GM12878 (cell line): ENCODE measurements around the gene TRAF2. TPM values are rescaled to one million over a fixed set of nuclear protein-coding genes. Genes with fewer than 3 reads are reported as not detected.
A peak's percentile ranks its signal among the peaks of the same experiment; 100 is the strongest.

Experiments
- ATAC-seq: fragments of 200-7000 bp; cut with Tn5 transposase; 3 replicates; pipeline ENCODE4 v1.9.1; 2020; ENCODE audit warnings: mild to moderate bottlenecking, moderate library complexity
- BruUV-seq: library from RNA; stranded (reverse); fragments of 400-500 nt; replicated peaks from 2 replicates; lab custom pipeline; 2021; lab: Mats Ljungman, UMichigan
- CTCF ChIA-PET: fragments of 300-600 bp; sonication (Branson Sonifier 250); formaldehyde crosslinking; extraction: SDS; loops from one replicate; lab custom pipeline; 2021; ENCODE audit warnings: inconsistent platforms; lab: Yijun Ruan, JAX
- POLR2A ChIA-PET: fragments of 350-600 bp; formaldehyde crosslinking; extraction: SDS; loops from one replicate; lab custom pipeline; 2021; ENCODE audit warnings: inconsistent platforms; lab: Charles Lee
- RAD21 ChIA-PET: fragments of 300-600 bp; sonication (Branson Sonifier 250); formaldehyde crosslinking; loops from one replicate; lab custom pipeline; 2023; ENCODE audit warnings: antibody characterized with exemption; ENCODE audit not compliant: unreplicated experiment; lab: Charles Lee
- SMC1A ChIA-PET: fragments of 300-600 bp; sonication (Branson Sonifier 250); formaldehyde crosslinking; loops from one replicate; lab custom pipeline; 2023; ENCODE audit not compliant: unreplicated experiment, uncharacterized antibody; lab: Charles Lee
- DNase-seq: peaks from one replicate; pipeline ENCODE4 v3.0.0-alpha.2; 2011; ENCODE audit warnings: low read depth, low spot score
- FAIRE-seq: peaks from 3 replicates; lab custom pipeline; 2011; peaks lifted over from hg19 to GRCh38; lab: Jason Lieb, UNC
- H2AFZ ChIP-seq: 2 replicates; pipeline ENCODE4 v1.6.0; 2011; ENCODE audit warnings: low read depth, low read length, control low read depth; ENCODE audit not compliant: control insufficient read depth
- H3K27ac ChIP-seq: 2 replicates; pipeline ENCODE4 v1.5.1; 2011; ENCODE audit warnings: control low read depth; ENCODE audit not compliant: control insufficient read depth, insufficient read depth
- H3K27me3 ChIP-seq, 2 experiments: replicated peaks in 1 of 2; 2 replicates each; pipeline versions ENCODE4 v1.6.0 to v1.6.1; 2011; ENCODE audit warnings: low read length in 1 of 2; ENCODE audit not compliant: control insufficient read depth in 2 of 2, insufficient read depth in 2 of 2
- H3K36me3 ChIP-seq, 2 experiments: 2 replicates each; pipeline ENCODE4 v1.5.1; 2011; ENCODE audit warnings: low read length in 1 of 2; ENCODE audit not compliant: control insufficient read depth in 2 of 2, insufficient read depth in 2 of 2
- H3K4me1 ChIP-seq: 2 replicates; pipeline ENCODE4 v1.6.1; 2011; ENCODE audit warnings: mild to moderate bottlenecking, low read length, moderate library complexity, mixed read lengths; ENCODE audit not compliant: control insufficient read depth, insufficient read depth
- H3K4me2 ChIP-seq: 2 replicates; pipeline ENCODE4 v1.6.0; 2011; ENCODE audit warnings: control low read depth; ENCODE audit not compliant: control insufficient read depth, insufficient read depth
- H3K4me3 ChIP-seq: fragments of 200-600 bp; sonication (generic); 2 replicates; pipeline ENCODE4 v1.5.1; 2016
- H3K79me2 ChIP-seq: 2 replicates; pipeline ENCODE4 v1.6.0; 2011; ENCODE audit warnings: low read length; ENCODE audit not compliant: control insufficient read depth, insufficient read depth
- H3K9ac ChIP-seq: 2 replicates; pipeline ENCODE4 v1.8.0; 2011; ENCODE audit warnings: low read length, control low read depth, mixed read lengths; ENCODE audit not compliant: control insufficient read depth, insufficient read depth
- H3K9me3 ChIP-seq: replicated peaks from 3 replicates; pipeline ENCODE4 v1.5.1; 2011; ENCODE audit warnings: mild to moderate bottlenecking, low read length; ENCODE audit not compliant: control insufficient read depth, insufficient read depth
- H4K20me1 ChIP-seq: 2 replicates; pipeline ENCODE4 v1.6.0; 2011; ENCODE audit not compliant: control insufficient read depth, insufficient read depth
- BHLHE40 ChIP-seq, 2 experiments: fragments of 450-650 bp in 1 of 2; IDR thresholded peaks; 2 replicates each; pipeline ENCODE4 v1.6.1; 2011 to 2017; ENCODE audit warnings: low read depth in 2 of 2, borderline replicate concordance in 1 of 2, improper control_type of control experiment in 1 of 2, low read length in 1 of 2, mild to moderate bottlenecking in 1 of 2
- CEBPB ChIP-seq, 2 experiments: fragments of 150-350 bp in 1 of 2; IDR thresholded peaks; 2 replicates each; pipeline ENCODE4 v1.6.1; 2012 to 2014; ENCODE audit warnings: low read depth in 2 of 2, low read length in 2 of 2, borderline replicate concordance in 1 of 2, inconsistent platforms in 1 of 2
- MEF2B ChIP-seq: fragments of 450-650 bp; IDR thresholded peaks from 2 replicates; pipeline ENCODE4 v1.6.1; 2018; ENCODE audit warnings: mild to moderate bottlenecking, moderate library complexity; ENCODE audit not compliant: partially characterized antibody, poor library complexity, severe bottlenecking
- NFYB ChIP-seq: IDR thresholded peaks from 2 replicates; pipeline ENCODE4 v1.6.1; 2011; ENCODE audit warnings: low read depth, mild to moderate bottlenecking, low read length, improper control_type of control experiment, moderate library complexity; ENCODE audit not compliant: insufficient read depth
- POLR2A ChIP-seq: IDR thresholded peaks from 2 replicates; pipeline ENCODE4 v1.6.1; 2011; ENCODE audit warnings: low read depth, mild to moderate bottlenecking, low read length
- SREBF2 ChIP-seq: IDR thresholded peaks from 2 replicates; pipeline ENCODE4 v1.6.1; 2012; ENCODE audit warnings: mild to moderate bottlenecking, low read length
- ZZZ3 ChIP-seq: IDR thresholded peaks from 2 replicates; pipeline ENCODE4 v1.6.1; 2011; ENCODE audit warnings: low read depth; ENCODE audit not compliant: control insufficient read depth, insufficient read length
- WGBS: methylation state at CpG from one replicate; pipeline ENCODE4 v1.1.6; 2016; ENCODE audit warnings: low lambda C conversion rate; ENCODE audit not compliant: insufficient replicate concordance, insufficient coverage; ENCODE audit errors: missing lambda C conversion rate; 5-methylcytosine and 5-hydroxymethylcytosine counted together
- in situ Hi-C: fragments of 300-500 bp; cut with MboI; formaldehyde crosslinking; loops from 9 replicates; pipeline ENCODE4 v1.14.3; 2018; ENCODE audit warnings: mixed read lengths
- intact Hi-C: fragments of 100-400 bp; cut with micrococcal nuclease; formaldehyde crosslinking; loops from one replicate; pipeline ENCODE4 v1.14.2; 2022; ENCODE audit not compliant: unreplicated experiment
- polyA plus RNA-seq, 11 experiments: library from polyadenylated mRNA; depleted of rRNA in 4 of 11; unstranded in 6 of 11; stranded (reverse) in 5 of 11; fragments of >200 nt; fragmentation: Nextera tagmentation in 4 of 11; fragmentation: Illumina TruSeq in 1 of 11; extraction: Ambion mirVana in 4 of 11; extraction: Trizol in 1 of 11; gene quantifications; 1 replicate in 1 of 11; 2 replicates in 10 of 11; pipeline versions ENCODE4 v1.2.1 to v1.2.3, GENCODE V29; 2011 to 2016; ENCODE audit warnings: inconsistent platforms in 2 of 11, missing spikeins in 2 of 11, low read depth in 1 of 11
- total RNA-seq, 4 experiments: library from RNA; depleted of rRNA in 3 of 4; stranded (reverse); fragments of >200 nt in 3 of 4; fragmentation: Illumina TruSeq in 1 of 4; extraction: Trizol in 1 of 4; gene quantifications; 2 replicates each; pipeline versions ENCODE4 v1.2.1 to v1.2.3, GENCODE V29; 2013 to 2021
- TF ChIP-seq, protein P1 (sequence below): fragments of 450-650 bp; IDR thresholded peaks from 2 replicates; pipeline ENCODE4 v1.6.1; 2017; ENCODE audit warnings: mild to moderate bottlenecking, moderate library complexity

The TRAF2 gene
- total and polyA plus RNA-seq, 10 of the 15 experiments (the other 5 are each of a cell fraction or from before 2014, with no cell fraction given), result 0.34 to 39.5 (median 18.7) TPM

DNA sequence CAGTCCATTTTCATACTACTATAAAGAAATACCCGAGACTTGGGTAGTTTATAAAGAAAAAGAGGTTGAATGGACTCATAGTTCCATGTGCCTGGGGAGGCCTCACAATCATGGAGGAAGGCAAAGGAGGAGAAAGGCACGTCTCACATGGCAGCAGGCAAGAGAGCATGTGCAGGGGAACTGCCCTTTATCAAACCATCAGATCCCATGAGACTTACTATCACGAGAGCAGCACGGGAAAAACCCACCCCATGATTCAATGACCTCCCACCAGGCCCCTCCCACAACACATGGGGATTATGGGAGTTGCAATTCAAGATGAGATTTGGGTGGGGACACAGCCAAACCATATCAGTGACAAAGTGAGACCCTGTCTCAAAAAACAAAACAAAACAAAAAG lies 19.9 kb downstream of the TRAF2 start:
- Histone ChIP-seq H2AFZ (no peak overlapping the region), H3K9me3 (peaks cover 5% of the 10 kb centered on the region; the same call in 2 of the 3 replicates), H3K27me3 (no peaks in the 10 kb centered on the region), H3K36me3 (peaks cover 20 to 45% of the 10 kb centered on the region in 2 experiments), H3K9ac (no peak overlapping the region), H3K4me1 (peaks cover 21% of the 10 kb centered on the region), H3K27ac (no peak overlapping the region; the same call in 1 of the 2 replicates), H4K20me1 (no peaks in the 10 kb centered on the region), H3K4me2 (no peak overlapping the region), H3K4me3 (no peak overlapping the region), H3K79me2 (peaks cover 22% of the 10 kb centered on the region)
- no peak for DNase-seq
- FAIRE-seq, result no peak
- 59% methylated on average over 4 of the region's 4 CpGs for WGBS
- intact Hi-C loops (no loop called here), in situ Hi-C loops (no loop called here)
- CTCF ChIA-PET, result no interaction called here
- BruUV-seq, result no TSS peak
- ATAC-seq, result no peak
- TF ChIP-seq MEF2B, result peak; percentile 55
- TF ChIP-seq BHLHE40 (IDR thresholded peaks at IDR 0.05; ENCODE audit: borderline replicate concordance in 1 of 2, low read depth in 2 of 2, low read length in 1 of 2), result peak in 1 of 2 experiments; percentile 41; a peak in 2 of 4 replicates
- TF ChIP-seq CEBPB (IDR thresholded peaks at IDR 0.05; ENCODE audit: borderline replicate concordance in 1 of 2, low read depth in 2 of 2, low read length in 2 of 2), result no peak
- TF ChIP-seq SREBF2, result no peak
- no peak for TF ChIP-seq POLR2A
- TF ChIP-seq NFYB, result no peak
- TF ChIP-seq, protein P1, sequence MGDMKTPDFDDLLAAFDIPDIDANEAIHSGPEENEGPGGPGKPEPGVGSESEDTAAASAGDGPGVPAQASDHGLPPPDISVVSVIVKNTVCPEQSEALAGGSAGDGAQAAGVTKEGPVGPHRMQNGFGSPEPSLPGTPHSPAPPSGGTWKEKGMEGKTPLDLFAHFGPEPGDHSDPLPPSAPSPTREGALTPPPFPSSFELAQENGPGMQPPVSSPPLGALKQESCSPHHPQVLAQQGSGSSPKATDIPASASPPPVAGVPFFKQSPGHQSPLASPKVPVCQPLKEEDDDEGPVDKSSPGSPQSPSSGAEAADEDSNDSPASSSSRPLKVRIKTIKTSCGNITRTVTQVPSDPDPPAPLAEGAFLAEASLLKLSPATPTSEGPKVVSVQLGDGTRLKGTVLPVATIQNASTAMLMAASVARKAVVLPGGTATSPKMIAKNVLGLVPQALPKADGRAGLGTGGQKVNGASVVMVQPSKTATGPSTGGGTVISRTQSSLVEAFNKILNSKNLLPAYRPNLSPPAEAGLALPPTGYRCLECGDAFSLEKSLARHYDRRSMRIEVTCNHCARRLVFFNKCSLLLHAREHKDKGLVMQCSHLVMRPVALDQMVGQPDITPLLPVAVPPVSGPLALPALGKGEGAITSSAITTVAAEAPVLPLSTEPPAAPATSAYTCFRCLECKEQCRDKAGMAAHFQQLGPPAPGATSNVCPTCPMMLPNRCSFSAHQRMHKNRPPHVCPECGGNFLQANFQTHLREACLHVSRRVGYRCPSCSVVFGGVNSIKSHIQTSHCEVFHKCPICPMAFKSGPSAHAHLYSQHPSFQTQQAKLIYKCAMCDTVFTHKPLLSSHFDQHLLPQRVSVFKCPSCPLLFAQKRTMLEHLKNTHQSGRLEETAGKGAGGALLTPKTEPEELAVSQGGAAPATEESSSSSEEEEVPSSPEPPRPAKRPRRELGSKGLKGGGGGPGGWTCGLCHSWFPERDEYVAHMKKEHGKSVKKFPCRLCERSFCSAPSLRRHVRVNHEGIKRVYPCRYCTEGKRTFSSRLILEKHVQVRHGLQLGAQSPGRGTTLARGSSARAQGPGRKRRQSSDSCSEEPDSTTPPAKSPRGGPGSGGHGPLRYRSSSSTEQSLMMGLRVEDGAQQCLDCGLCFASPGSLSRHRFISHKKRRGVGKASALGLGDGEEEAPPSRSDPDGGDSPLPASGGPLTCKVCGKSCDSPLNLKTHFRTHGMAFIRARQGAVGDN, result peak; percentile 71
- no peak for TF ChIP-seq ZZZ3
- SMC1A ChIA-PET, result no interaction called here
- POLR2A ChIA-PET, result no interaction called here
- RAD21 ChIA-PET, result no interaction called here
